Measurements from ENCODE around the gene ZNF654.
"Not testable (repeated sequence)": the region's sequence is repeated elsewhere in the genome, so short reads cannot be mapped to it uniquely, and the experiment has no call there.

ZNF654 gene

GRCh38 chr3:88137836-88138235 lies 78.8 kb downstream of the ZNF654 start:
- no peak for DNase-seq

DNA sequence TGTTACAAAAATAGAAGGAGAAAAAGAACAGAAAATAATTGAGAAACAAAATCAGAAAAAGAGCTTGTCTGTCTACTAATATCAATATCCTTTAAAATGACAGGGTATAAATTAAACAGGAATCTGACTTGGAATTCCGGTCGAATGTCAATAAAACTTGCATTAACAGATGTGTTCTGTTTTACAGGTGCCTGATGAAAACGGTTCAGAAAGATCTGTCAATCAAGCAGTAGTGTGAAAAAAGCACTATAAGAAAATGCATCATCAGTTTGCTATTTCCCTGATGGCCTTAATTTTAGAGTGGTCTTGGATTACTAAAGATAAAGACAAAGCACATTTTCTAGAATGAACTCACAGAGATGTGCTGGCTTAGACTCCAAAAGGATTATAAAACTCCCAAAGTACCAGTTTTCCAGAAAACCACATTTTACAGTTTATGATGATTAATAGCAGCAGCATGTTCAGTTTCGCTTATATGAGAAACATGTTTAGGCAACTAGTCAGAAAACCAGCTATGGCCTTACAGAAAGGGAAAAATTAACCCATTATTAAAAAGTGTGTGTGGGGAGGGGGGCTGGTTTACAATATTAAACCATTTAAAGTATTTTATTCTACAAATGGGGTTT lies 82.5 kb downstream of the ZNF654 start:
- no peak for DNase-seq

- no peak for DNase-seq
These were observed 83.1 kb downstream of the ZNF654 start for GRCh38 chr3:88142094-88142624.

DNA sequence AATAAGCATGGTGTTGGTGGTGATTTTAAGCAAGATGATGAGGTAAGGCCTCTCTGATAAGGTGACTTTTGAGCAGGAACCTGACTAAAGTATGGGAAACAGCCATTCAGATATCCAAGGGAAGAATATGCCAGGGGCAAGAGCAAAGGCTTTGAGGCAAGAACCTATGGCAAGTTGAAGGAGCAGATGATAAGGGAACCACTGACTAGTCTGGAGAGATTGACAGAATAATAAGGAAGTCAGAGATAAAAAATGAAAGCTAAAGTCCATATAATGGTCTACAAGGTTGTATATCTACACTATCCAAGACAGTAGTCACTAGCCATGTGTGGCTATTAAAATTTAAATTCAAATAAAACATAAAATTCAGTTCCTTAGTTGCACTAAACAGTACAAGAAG lies 88.2 kb downstream of the ZNF654 start:
- DNase-seq = no peak

GRCh38 chr3:88148651-88149050 lies 89.6 kb downstream of the ZNF654 start:
- no peak for DNase-seq

DNA sequence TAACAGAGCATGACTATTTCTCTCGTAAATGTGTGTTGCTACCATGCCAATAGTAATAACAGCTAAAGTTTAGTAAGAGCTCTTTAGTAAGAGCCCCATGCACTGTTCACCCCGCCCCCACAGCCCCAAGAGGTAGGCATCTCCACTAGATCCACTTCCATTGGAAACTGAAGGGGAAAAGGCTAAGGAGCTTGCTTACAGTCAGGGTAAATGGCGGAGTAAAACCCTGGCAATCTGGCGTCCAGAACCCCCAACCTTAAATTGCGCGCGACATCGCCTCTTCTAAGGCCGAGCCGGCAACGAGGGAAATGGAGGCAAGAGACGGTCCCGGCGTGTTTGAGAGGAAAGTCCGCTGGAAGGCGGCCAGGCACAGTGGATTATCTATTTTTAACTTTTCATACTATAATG lies 90.0 kb downstream of the ZNF654 start:
- peak in 7 of 56 donors; percentile 25 to 63 (median 50) for DNase-seq

- peak; percentile 56 to 95 (median 85) for DNase-seq
These were observed 90.7 kb downstream of the ZNF654 start, which contains the start of gene C3orf38 for GRCh38 chr3:88149509-88150362. TSS of gene C3orf38 (plus strand) at chr3:88149959. CDS start at chr3:88150053, 94 bp downstream.

DNA sequence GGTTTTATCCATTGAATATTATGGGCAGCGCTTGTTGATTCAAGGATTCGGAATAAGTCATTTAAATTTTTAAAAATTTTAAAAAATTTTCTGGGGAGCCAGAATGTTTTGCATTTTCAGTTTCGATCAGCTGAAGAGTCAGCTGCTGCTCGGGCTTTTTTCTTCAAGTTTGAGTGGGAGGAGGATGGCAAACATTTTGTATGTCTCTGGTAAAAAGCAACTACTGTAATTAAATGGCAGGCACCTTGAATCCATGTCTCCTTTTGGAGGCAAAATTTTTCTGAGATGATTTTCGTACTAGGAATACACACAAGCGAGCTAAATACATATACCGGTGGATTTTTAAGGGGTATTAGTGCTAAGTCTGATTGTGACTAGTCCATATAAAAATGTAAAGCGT lies 91.3 kb downstream of the ZNF654 start:
- DNase-seq = peak in 2 of 56 donors; percentile 16 to 17

DNA sequence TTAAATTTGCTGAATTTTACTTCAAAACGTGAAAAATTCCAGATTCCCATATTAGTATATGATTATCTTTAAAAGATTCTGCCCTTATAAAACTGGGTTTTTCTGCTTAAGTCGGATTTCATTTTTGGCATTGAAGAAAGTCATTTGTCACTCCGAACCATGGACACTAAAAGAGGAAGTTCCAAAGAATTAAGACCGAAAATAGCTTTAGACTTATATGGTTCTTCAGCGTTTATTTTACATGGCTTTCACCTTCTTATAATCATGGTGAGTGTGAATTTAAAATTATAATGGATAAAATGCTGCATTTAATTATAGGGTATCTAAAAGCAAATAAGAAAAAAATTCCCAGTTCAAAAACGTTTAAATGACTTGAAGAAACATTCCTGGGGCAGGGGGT lies 91.8 kb downstream of the ZNF654 start:
- no peak for DNase-seq

GRCh38 chr3:88151358-88151757 lies 92.3 kb downstream of the ZNF654 start:
- no peak for DNase-seq

GRCh38 chr3:88152841-88153240 lies 93.8 kb downstream of the ZNF654 start:
- no peak for DNase-seq

DNA sequence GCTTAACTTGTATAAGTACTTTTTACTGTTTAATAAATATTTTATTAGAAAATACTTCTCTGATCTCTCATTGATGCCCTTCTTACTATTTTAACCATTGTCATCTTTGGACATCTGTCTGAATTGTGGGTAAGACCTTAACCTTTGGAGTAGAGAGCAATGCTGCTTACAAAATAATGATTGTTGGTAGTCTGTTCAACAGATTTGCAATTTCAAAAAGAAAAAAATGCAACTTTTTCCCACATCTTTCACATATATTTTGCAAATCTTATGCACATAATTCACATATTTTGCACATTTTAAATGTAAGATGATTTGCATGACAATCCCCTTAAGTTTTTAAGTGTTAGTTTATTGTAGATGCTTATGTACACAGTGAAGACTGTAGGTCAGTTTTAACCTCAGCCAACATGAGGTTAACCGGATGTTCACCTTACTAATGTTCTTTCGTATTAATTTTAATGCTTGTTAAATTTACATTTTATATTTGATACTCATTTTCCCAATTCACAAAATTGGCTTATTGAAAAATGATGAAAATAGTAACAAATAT lies 107.4 kb downstream of the ZNF654 start:
- no peak for DNase-seq

DNA sequence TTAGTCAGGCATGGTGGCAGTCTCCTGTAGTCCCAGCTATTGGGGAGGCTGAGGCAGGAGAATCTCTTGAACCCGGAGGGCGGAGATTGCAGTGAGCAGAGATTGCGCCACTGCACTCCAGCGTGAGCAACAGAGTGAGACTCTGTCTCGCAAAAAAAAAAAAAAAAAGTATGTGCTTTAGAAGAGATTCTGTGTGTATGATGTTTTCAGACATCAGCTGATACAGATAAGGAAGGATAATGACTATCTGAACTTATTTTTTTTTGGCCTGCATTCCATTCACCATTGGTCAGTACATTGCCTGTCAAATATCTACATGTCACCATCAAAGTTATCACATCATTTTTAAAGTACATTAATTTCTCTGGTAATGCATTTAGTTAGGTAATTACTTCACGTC lies 108.1 kb downstream of the ZNF654 start:
- DNase-seq = no peak

GRCh38 chr3:88167704-88168103 lies 108.6 kb downstream of the ZNF654 start:
- no peak for DNase-seq

GRCh38 chr3:88168171-88168570 lies 109.1 kb downstream of the ZNF654 start:
- DNase-seq = no peak

DNA sequence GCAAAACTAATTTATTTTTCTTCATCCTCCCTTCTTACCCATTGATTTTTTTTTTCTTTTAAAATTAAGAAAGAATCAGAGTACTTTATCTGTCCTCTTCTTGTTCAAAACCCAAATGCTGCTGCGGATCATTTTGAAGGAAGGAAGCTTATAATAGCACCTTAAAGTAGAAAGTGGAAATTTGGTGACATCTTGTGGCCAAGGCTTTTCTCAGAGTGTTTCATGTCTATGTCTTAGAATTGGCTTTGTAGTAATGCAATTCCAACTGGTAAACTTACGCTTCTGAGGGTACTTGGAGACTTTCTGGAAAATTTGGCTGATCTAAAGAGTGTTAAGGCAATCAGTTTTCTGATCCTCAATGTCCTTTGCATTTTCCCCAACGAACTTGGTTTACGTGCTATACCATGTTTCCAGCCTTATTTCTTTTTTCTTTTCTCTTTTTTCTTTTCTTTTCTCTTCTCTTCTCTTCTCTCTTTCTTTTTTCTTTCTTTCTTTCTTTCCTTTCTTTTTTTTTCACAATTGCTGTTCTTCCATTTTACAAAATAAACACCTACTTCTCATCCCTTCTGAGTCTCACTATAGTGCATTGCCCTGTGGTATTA lies 121.4 kb downstream of the ZNF654 start:
- peak in 1 of 56 donors; percentile 1 for DNase-seq

DNA sequence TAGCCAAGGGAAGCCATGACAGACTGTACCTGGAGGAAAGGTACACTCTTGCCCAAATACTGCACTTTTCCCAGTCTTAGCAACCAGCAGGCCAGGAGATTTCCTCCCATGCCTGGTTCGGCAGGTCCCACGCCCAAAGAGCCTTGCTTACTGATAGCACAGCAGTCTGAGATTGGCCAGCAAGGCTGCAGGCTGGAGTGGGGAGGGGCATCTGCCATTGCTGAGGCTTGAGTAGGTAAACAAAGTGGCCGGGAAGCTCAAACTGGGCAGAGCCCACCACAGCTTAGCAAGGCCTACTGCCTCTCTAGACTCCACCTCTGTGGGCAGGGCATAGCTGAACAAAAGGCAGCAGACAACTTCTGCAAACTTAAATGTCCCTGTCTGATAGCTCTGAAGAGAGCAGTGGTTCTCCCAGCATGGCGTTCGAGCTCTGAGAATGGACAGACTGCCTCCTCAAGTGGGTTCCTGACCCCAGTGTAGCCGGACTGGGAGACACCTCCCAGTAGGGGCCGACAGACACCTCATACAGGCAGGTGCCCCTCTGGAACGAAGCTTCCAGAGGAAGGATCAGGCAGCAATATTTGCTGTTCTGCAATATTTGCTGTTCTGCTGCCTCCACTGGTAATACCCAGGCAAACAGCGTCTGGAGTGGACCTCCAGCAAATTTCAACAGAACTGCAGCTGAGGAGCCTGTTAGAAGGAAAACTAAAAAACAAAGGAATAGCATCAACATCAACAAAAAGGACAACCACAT lies 123.3 kb downstream of the ZNF654 start:
- DNase-seq = not testable (repeated sequence)

DNA sequence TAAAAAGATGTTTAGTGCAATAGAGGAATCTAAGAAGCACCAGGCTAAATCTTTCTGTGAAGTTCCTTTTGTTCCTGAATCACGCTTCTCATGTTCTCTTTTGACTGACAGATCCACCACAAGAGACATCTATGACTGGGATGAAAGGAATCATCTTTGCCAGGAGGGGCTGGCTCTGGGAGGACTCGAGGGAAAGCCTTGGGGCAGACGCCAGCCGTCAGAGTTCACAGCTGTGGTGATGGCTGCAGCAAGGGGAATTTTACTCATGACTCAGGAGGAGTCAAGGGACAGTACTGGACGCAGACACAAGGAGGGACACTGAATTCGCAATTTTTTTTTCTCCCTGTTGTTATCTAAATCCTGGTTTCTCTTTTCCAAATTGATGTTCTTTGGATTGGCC lies 129.4 kb downstream of the ZNF654 start:
- peak in 44 of 56 donors; percentile 3 to 81 (median 40) for DNase-seq

GRCh38 chr3:88189361-88189810 lies 130.3 kb downstream of the ZNF654 start:
- no peak for DNase-seq

GRCh38 chr3:88191872-88192409 lies 132.9 kb downstream of the ZNF654 start:
- DNase-seq = no peak

DNA sequence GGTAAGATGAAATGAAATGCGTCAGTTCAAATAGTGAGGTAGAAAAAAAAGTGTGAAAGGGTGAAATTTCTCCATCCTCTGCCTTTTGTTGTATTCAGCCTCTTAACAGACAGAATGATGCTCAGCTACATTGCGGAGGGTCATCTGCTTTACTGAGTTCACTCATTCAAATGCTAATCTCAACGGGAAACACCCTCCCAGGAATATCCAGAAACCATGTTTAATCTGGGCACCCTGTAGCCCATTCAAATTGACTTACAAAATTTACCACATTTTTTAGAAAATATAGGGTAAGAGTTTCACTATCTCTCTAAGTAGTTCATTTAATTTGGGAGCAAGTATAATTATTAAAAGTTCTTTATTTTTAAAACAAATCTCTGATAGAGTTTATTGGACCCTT lies 133.6 kb downstream of the ZNF654 start:
- DNase-seq = no peak

Data from amygdala (tissue), 56 donors.